Lower leg skin (tissue), 4 donors: ENCODE measurements around the gene MAPKAPK2. TPM values are rescaled to one million over a fixed set of nuclear protein-coding genes. Genes with fewer than 3 reads are reported as not detected.

Source experiments
- DNase-seq, 2 donors: peaks; one replicate each; pipeline ENCODE4 v3.0.0-alpha.2; 2019; ENCODE audit warnings: low spot score in 2 of 2
- H3K4me3 ChIP-seq: fragments of 200-600 bp; sonication (generic); 2 replicates; pipeline ENCODE4 v1.5.1; 2017; ENCODE audit warnings: mild to moderate bottlenecking, low read depth; ENCODE audit not compliant: poor library complexity, severe bottlenecking
- CTCF ChIP-seq, 3 donors: fragments of 450-650 bp; IDR thresholded peaks; one replicate each; pipeline ENCODE4 v1.5.1; 2016; ENCODE audit warnings: antibody characterized with exemption in 3 of 3, mild to moderate bottlenecking in 3 of 3, moderate library complexity in 2 of 3
- POLR2A ChIP-seq, 2 donors: fragments of 450-650 bp; IDR thresholded peaks; one replicate each; pipeline ENCODE4 v1.6.1; 2016 to 2017; ENCODE audit warnings: antibody characterized with exemption in 2 of 2, mild to moderate bottlenecking in 1 of 2, moderate library complexity in 1 of 2
- WGBS, 2 donors: methylation state at CpG; one replicate each; pipeline ENCODE4 v1.1.5; 2018; 5-methylcytosine and 5-hydroxymethylcytosine counted together
- intact Hi-C: fragments of 100-400 bp; cut with DNase I; formaldehyde crosslinking; loops from one replicate; pipeline ENCODE4 v1.15.0; 2023; ENCODE audit warnings: low total_unique reads
- total RNA-seq, 4 donors: library from RNA; depleted of rRNA; stranded (reverse); fragments of >200 nt; gene quantifications; one replicate each; pipeline ENCODE4 v1.1.0, GENCODE V29; 2016

The MAPKAPK2 gene
- total RNA-seq, 4 donors from 2014 or later = 40.0 to 62.4 (median 52.4) TPM

- H3K4me3 ChIP-seq = no peak overlapping the region
- DNase-seq = no peak
- TF ChIP-seq POLR2A (IDR thresholded peaks at IDR 0.05) (no peak), CTCF (IDR thresholded peaks at IDR 0.05) (no peak)
- 54 to 66% methylated on average over 4 of the region's 4 CpGs for WGBS, 2 donors
- intact Hi-C loops = no loop called here
These were observed 12.3 kb downstream of the MAPKAPK2 start for GRCh38 chr1:206696812-206697585.

GRCh38 chr1:206698011-206698410 lies 13.3 kb downstream of the MAPKAPK2 start:
- TF ChIP-seq POLR2A (IDR thresholded peaks at IDR 0.05) (no peak), CTCF (IDR thresholded peaks at IDR 0.05) (no peak)
- 88 to 95% methylated on average over 2 of the region's 2 CpGs for WGBS, 2 donors
- H3K4me3 ChIP-seq = no peak overlapping the region
- no peak for DNase-seq
- intact Hi-C loops = no loop called here

GRCh38 chr1:206699000-206699586 lies 14.4 kb downstream of the MAPKAPK2 start:
- no peak for DNase-seq
- TF ChIP-seq POLR2A (IDR thresholded peaks at IDR 0.05) = no peak
- no peak for TF ChIP-seq CTCF (IDR thresholded peaks at IDR 0.05)
- 85 to 88% methylated on average over 7 of the region's 7 CpGs for WGBS, 2 donors
- H3K4me3 ChIP-seq = no peak overlapping the region
- intact Hi-C loops = no loop called here

GRCh38 chr1:206699626-206700025 lies 14.9 kb downstream of the MAPKAPK2 start:
- WGBS, 2 donors = 67 to 76% methylated on average over 4 of the region's 4 CpGs
- peak in 1 of 2 donors; percentile 62 for DNase-seq
- no peak overlapping the region for H3K4me3 ChIP-seq
- intact Hi-C loops = no loop called here
- TF ChIP-seq POLR2A (IDR thresholded peaks at IDR 0.05) (no peak), CTCF (IDR thresholded peaks at IDR 0.05) (no peak)

- intact Hi-C loops = no loop called here
- WGBS, 2 donors = 42 to 47% methylated on average over 2 of the region's 2 CpGs
- no peak for TF ChIP-seq POLR2A (IDR thresholded peaks at IDR 0.05)
- no peak for DNase-seq
- no peak overlapping the region for H3K4me3 ChIP-seq
These were observed 15.8 kb downstream of the MAPKAPK2 start for GRCh38 chr1:206700445-206701036.

- TF ChIP-seq POLR2A (IDR thresholded peaks at IDR 0.05) = no peak
- TF ChIP-seq CTCF (IDR thresholded peaks at IDR 0.05) = no peak
- no peak overlapping the region for H3K4me3 ChIP-seq
- 54 to 65% methylated on average over 7 of the region's 7 CpGs for WGBS, 2 donors
- no peak for DNase-seq
- intact Hi-C loops = loop anchor here (1.0 kb wide), 1 partner anchor 20 kb away; no protein-coding TSS in a partner anchor
These were observed 17.6 kb downstream of the MAPKAPK2 start for GRCh38 chr1:206702260-206702659.
